KMS-11 (cell line): ENCODE measurements around the gene OR4D2.

ENCODE experiments used
- H2AFZ ChIP-seq: fragments of 200-600 bp; sonication (generic); 2 replicates; pipeline ENCODE4 v1.6.1; 2016; ENCODE audit warnings: antibody characterized with exemption, mixed run types, low read depth
- H3K27ac ChIP-seq: fragments of 200-600 bp; sonication (generic); 2 replicates; pipeline ENCODE4 v1.6.1; 2016; ENCODE audit warnings: mild to moderate bottlenecking, mixed run types
- H3K27me3 ChIP-seq: fragments of 200-600 bp; sonication (generic); 2 replicates; pipeline ENCODE4 v1.6.1; 2017; ENCODE audit warnings: mild to moderate bottlenecking, low read depth, mixed run types, moderate library complexity; ENCODE audit not compliant: insufficient read depth
- H3K36me3 ChIP-seq: fragments of 200-600 bp; sonication (generic); 2 replicates; pipeline ENCODE4 v1.6.1; 2017; ENCODE audit warnings: mild to moderate bottlenecking, mixed run types; ENCODE audit not compliant: insufficient read depth
- H3K4me1 ChIP-seq: fragments of 200-600 bp; sonication (generic); 2 replicates; pipeline ENCODE4 v1.6.1; 2016; ENCODE audit warnings: mild to moderate bottlenecking, low read depth, mixed run types; ENCODE audit not compliant: poor library complexity, severe bottlenecking
- H3K4me2 ChIP-seq: fragments of 200-600 bp; sonication (generic); 2 replicates; pipeline ENCODE4 v1.7.0; 2016; ENCODE audit warnings: mild to moderate bottlenecking, mixed run types
- H3K4me3 ChIP-seq: fragments of 200-600 bp; sonication (generic); IDR thresholded peaks from 2 replicates; pipeline ENCODE4 v1.6.1; 2017; ENCODE audit warnings: low read depth, low read length, mixed read lengths; ENCODE audit not compliant: insufficient read depth
- H3K79me2 ChIP-seq: fragments of 200-600 bp; sonication (generic); 2 replicates; pipeline ENCODE4 v1.6.1; 2016; ENCODE audit warnings: low read depth, mixed run types; ENCODE audit not compliant: insufficient read depth
- H3K9ac ChIP-seq: fragments of 200-600 bp; sonication (generic); 2 replicates; pipeline ENCODE4 v1.6.1; 2016; ENCODE audit warnings: mild to moderate bottlenecking, mixed run types
- H4K20me1 ChIP-seq: fragments of 200-600 bp; sonication (generic); 2 replicates; pipeline ENCODE4 v1.6.1; 2016; ENCODE audit warnings: mild to moderate bottlenecking, mixed run types; ENCODE audit not compliant: insufficient read depth
- TF ChIP-seq, protein P1 (sequence below): fragments of 200-600 bp; sonication (generic); conservative IDR thresholded peaks from 2 replicates; pipeline ENCODE4 v1.6.1; 2017; ENCODE audit warnings: low read depth, mild to moderate bottlenecking, antibody characterized with exemption, low read length, moderate library complexity, mixed read lengths

OR4D2 gene

GRCh38 chr17:58187675-58188074 lies 20.9 kb downstream of the OR4D2 start:
- Histone ChIP-seq H3K4me2 (no peak overlapping the region), H3K36me3 (no peaks in the 10 kb centered on the region), H2AFZ (no peak overlapping the region), H3K27ac (no peak overlapping the region), H3K4me1 (no peaks in the 10 kb centered on the region), H3K79me2 (no peaks in the 10 kb centered on the region), H3K4me3 (no peak overlapping the region), H3K9ac (no peak overlapping the region), H4K20me1 (no peaks in the 10 kb centered on the region), H3K27me3 (no peaks in the 10 kb centered on the region)
- TF ChIP-seq, protein P1, sequence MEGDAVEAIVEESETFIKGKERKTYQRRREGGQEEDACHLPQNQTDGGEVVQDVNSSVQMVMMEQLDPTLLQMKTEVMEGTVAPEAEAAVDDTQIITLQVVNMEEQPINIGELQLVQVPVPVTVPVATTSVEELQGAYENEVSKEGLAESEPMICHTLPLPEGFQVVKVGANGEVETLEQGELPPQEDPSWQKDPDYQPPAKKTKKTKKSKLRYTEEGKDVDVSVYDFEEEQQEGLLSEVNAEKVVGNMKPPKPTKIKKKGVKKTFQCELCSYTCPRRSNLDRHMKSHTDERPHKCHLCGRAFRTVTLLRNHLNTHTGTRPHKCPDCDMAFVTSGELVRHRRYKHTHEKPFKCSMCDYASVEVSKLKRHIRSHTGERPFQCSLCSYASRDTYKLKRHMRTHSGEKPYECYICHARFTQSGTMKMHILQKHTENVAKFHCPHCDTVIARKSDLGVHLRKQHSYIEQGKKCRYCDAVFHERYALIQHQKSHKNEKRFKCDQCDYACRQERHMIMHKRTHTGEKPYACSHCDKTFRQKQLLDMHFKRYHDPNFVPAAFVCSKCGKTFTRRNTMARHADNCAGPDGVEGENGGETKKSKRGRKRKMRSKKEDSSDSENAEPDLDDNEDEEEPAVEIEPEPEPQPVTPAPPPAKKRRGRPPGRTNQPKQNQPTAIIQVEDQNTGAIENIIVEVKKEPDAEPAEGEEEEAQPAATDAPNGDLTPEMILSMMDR, result no peak

DNA sequence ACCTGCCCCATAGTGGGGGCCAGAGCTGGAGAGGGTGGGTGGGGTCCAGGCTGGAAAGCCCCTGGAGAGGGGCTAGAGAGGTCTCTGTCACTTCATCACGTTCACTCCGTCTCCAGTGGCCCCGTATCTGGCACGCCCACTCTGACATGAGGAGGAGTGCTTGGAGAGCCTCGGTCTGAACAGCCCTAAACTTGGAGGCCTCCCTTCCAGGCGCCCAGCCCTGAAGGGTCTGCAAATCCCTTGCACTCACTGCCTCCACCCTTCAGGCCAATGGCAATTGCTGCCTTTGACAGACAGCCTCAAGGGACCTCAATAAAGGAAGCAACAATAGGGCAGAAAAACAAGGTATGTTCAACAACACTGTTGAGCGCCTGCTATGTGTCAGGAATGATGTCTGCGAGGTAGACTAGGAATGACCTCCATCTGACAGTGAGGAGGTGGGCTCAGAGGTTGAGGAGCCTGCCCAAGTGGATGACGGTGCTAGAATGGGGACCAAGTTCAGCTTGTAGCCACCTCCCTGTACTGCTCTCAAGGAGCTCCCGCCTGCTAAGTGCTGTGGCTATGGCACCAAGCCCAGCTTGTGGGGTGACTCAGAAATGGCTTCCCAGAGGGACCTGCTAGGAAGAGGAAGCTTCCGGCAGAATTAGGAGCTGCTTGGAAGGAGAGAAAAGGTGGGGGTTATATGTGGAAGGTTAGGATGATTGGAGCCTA lies 22.8 kb downstream of the OR4D2 start:
- TF ChIP-seq, protein P1, result no peak
- Histone ChIP-seq H3K4me2 (no peak overlapping the region), H3K36me3 (no peaks in the 10 kb centered on the region), H3K4me3 (no peak overlapping the region), H3K79me2 (no peaks in the 10 kb centered on the region), H3K4me1 (no peaks in the 10 kb centered on the region), H3K9ac (no peak overlapping the region), H3K27ac (no peak overlapping the region), H2AFZ (no peak overlapping the region), H3K27me3 (no peaks in the 10 kb centered on the region; the same call in 1 of the 2 replicates), H4K20me1 (no peaks in the 10 kb centered on the region)

GRCh38 chr17:58191241-58191896 lies 24.6 kb downstream of the OR4D2 start:
- no peak overlapping the region for H2AFZ ChIP-seq
- H3K36me3 ChIP-seq, result no peaks in the 10 kb centered on the region
- peaks cover 4% of the 10 kb centered on the region; the same call in 1 of the 2 replicates for H3K27me3 ChIP-seq
- H3K4me2 ChIP-seq, result no peak overlapping the region
- H4K20me1 ChIP-seq, result no peaks in the 10 kb centered on the region
- H3K27ac ChIP-seq, result no peak overlapping the region
- H3K4me3 ChIP-seq, result no peak overlapping the region
- TF ChIP-seq, protein P1, result no peak
- H3K9ac ChIP-seq, result no peak overlapping the region
- no peaks in the 10 kb centered on the region for H3K79me2 ChIP-seq
- no peaks in the 10 kb centered on the region for H3K4me1 ChIP-seq

GRCh38 chr17:58192612-58193011 lies 25.8 kb downstream of the OR4D2 start, which contains the start of gene EPX:
EPX (plus strand) TSS chr17:58192726; CDS start chr17:58192847, 121 bp downstream.
- H4K20me1 ChIP-seq, result no peaks in the 10 kb centered on the region
- H3K9ac ChIP-seq, result no peak within 1 kb of the TSS
- no peak within 1 kb of the TSS for H2AFZ ChIP-seq
- no peaks in the 10 kb centered on the region for H3K36me3 ChIP-seq
- no peaks in the 10 kb centered on the region for H3K4me1 ChIP-seq
- no peak within 1 kb of the TSS for H3K4me2 ChIP-seq
- H3K27me3 ChIP-seq, result peaks cover 10% of the 10 kb centered on the region; the same call in 1 of the 2 replicates
- TF ChIP-seq, protein P1, result no peak
- H3K79me2 ChIP-seq, result no peaks in the 10 kb centered on the region
- no peak within 1 kb of the TSS for H3K27ac ChIP-seq
- no peak within 1 kb of the TSS for H3K4me3 ChIP-seq
